OCI-LY1 (cell line): ENCODE data around the gene LDLRAD2.

Experiments used
- EZH2 ChIP-seq: fragments of 200-600 bp; sonication (generic), shearing (Covaris generic); IDR thresholded peaks from 2 replicates; pipeline ENCODE4 v1.8.0; 2017; ENCODE audit warnings: borderline replicate concordance, mixed run types, mild to moderate bottlenecking, antibody characterized with exemption, low read length, moderate library complexity, mixed read lengths
- TF ChIP-seq, protein P1 (sequence below): fragments of 200-600 bp; sonication (generic), shearing (Covaris generic); IDR thresholded peaks from 2 replicates; pipeline ENCODE4 v1.5.1; 2017; ENCODE audit warnings: mild to moderate bottlenecking, antibody characterized with exemption, low read length, moderate library complexity, mixed read lengths

DNA sequence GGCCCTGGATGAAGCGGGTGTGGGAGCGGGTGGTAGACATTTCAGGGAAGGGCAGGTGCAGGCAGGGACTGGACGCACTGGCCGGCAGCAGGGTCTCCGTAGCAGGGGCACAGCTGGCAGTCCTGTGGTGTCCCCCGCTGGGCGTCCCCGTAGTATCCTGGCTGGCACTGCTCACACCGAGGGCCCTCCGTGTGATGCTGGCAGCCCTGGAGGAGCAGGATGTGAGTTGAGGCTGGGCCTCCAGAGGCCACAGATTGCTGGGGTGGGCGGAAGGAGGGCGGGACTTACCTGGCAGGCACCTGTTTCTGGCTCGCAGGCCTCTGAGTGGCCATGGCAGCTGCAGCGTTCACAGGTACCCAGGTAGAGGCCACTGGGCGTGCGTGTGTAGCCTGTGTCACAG lies 62.3 kb downstream of the LDLRAD2 start:
- TF ChIP-seq, protein P1, sequence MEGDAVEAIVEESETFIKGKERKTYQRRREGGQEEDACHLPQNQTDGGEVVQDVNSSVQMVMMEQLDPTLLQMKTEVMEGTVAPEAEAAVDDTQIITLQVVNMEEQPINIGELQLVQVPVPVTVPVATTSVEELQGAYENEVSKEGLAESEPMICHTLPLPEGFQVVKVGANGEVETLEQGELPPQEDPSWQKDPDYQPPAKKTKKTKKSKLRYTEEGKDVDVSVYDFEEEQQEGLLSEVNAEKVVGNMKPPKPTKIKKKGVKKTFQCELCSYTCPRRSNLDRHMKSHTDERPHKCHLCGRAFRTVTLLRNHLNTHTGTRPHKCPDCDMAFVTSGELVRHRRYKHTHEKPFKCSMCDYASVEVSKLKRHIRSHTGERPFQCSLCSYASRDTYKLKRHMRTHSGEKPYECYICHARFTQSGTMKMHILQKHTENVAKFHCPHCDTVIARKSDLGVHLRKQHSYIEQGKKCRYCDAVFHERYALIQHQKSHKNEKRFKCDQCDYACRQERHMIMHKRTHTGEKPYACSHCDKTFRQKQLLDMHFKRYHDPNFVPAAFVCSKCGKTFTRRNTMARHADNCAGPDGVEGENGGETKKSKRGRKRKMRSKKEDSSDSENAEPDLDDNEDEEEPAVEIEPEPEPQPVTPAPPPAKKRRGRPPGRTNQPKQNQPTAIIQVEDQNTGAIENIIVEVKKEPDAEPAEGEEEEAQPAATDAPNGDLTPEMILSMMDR, result no peak
- no peak for TF ChIP-seq EZH2
